Osteoblast (primary cell): ENCODE data around the gene OR56B4. TPM values are rescaled to one million over a fixed set of nuclear protein-coding genes. Genes with fewer than 3 reads are reported as not detected.

Source experiments
- DNase-seq: peaks from one replicate; pipeline ENCODE4 v3.0.0; 2011; ENCODE audit warnings: low spot score, mixed read lengths; ENCODE audit not compliant: insufficient read length; ENCODE audit errors: missing footprints
- H2AFZ ChIP-seq: 2 replicates; pipeline ENCODE4 v1.6.0; 2011; ENCODE audit warnings: mild to moderate bottlenecking, low read length
- H3K27ac ChIP-seq: 2 replicates; pipeline ENCODE4 v1.5.1; 2011; ENCODE audit warnings: mild to moderate bottlenecking, low read depth, low read length, moderate library complexity
- H3K27me3 ChIP-seq: 2 replicates; pipeline ENCODE4 v1.6.0; 2012; ENCODE audit warnings: mild to moderate bottlenecking, control low read depth, inconsistent platforms, low read length, moderate library complexity; ENCODE audit not compliant: insufficient read depth
- H3K36me3 ChIP-seq: 2 replicates; pipeline ENCODE4 v1.5.1; 2011; ENCODE audit warnings: mild to moderate bottlenecking, low read length, control low read depth, moderate library complexity; ENCODE audit not compliant: insufficient read depth
- H3K4me1 ChIP-seq: 2 replicates; pipeline ENCODE4 v1.5.1; 2011; ENCODE audit warnings: mild to moderate bottlenecking, low read length, control low read depth, moderate library complexity; ENCODE audit not compliant: insufficient read depth
- H3K4me2 ChIP-seq: 2 replicates; pipeline ENCODE4 v1.6.0; 2011; ENCODE audit warnings: mild to moderate bottlenecking, low read length; ENCODE audit not compliant: insufficient read depth
- H3K4me3 ChIP-seq: fragments of 200-600 bp; sonication (generic); 3 replicates; pipeline ENCODE4 v1.5.1; 2012; ENCODE audit warnings: mild to moderate bottlenecking, low read length, inconsistent platforms; ENCODE audit not compliant: insufficient read depth
- H3K79me2 ChIP-seq: 2 replicates; pipeline ENCODE4 v1.6.0; 2012; ENCODE audit warnings: mild to moderate bottlenecking, low read length, control low read depth, inconsistent platforms; ENCODE audit not compliant: insufficient read depth
- H3K9me3 ChIP-seq: 2 replicates; pipeline ENCODE4 v1.5.1; 2011; ENCODE audit warnings: low read depth, low read length, control low read depth
- H4K20me1 ChIP-seq: 2 replicates; pipeline ENCODE4 v1.6.0; 2012; ENCODE audit warnings: mild to moderate bottlenecking, low read length, control low read depth; ENCODE audit not compliant: insufficient read depth
- total RNA-seq: library from RNA; depleted of rRNA; stranded (reverse); fragments of >200 nt; gene quantifications from 2 replicates; pipeline ENCODE4 v1.2.3, GENCODE V29; 2012
- TF ChIP-seq, protein P1 (sequence below): IDR thresholded peaks from 2 replicates; pipeline ENCODE4 v1.5.1; 2011; ENCODE audit warnings: mild to moderate bottlenecking, low read depth, low read length, moderate library complexity; ENCODE audit errors: extremely low read depth

The OR56B4 gene
- total RNA-seq, 1 donor, result not detected

DNA sequence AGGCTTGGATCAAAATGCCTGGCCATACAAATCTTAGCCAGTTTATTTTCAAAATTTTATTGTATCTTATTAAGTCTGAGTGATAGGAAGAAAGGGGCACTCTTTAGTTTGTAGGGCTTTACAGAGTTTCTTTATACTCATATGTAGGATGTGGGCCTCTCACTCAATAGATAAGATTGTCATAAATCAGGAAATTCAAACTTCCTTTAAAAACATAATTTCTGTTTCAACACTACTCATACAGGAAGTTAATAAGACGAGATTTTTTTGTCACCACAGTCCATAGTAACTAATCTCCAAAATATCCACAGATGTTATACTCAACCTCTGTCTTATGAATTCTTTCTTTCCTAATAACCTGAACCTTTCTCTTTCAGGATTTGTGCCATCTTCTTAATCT lies 13.3 kb upstream of the OR56B4 start:
- DNase-seq, result no peak
- Histone ChIP-seq H3K27me3 (no peaks in the 10 kb centered on the region), H3K36me3 (no peaks in the 10 kb centered on the region), H3K79me2 (no peaks in the 10 kb centered on the region), H3K4me3 (no peak overlapping the region), H3K4me1 (no peaks in the 10 kb centered on the region), H3K9me3 (no peaks in the 10 kb centered on the region), H4K20me1 (no peaks in the 10 kb centered on the region), H3K27ac (no peak overlapping the region), H3K4me2 (no peak overlapping the region), H2AFZ (no peak overlapping the region)
- TF ChIP-seq, protein P1, sequence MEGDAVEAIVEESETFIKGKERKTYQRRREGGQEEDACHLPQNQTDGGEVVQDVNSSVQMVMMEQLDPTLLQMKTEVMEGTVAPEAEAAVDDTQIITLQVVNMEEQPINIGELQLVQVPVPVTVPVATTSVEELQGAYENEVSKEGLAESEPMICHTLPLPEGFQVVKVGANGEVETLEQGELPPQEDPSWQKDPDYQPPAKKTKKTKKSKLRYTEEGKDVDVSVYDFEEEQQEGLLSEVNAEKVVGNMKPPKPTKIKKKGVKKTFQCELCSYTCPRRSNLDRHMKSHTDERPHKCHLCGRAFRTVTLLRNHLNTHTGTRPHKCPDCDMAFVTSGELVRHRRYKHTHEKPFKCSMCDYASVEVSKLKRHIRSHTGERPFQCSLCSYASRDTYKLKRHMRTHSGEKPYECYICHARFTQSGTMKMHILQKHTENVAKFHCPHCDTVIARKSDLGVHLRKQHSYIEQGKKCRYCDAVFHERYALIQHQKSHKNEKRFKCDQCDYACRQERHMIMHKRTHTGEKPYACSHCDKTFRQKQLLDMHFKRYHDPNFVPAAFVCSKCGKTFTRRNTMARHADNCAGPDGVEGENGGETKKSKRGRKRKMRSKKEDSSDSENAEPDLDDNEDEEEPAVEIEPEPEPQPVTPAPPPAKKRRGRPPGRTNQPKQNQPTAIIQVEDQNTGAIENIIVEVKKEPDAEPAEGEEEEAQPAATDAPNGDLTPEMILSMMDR, result no peak

DNA sequence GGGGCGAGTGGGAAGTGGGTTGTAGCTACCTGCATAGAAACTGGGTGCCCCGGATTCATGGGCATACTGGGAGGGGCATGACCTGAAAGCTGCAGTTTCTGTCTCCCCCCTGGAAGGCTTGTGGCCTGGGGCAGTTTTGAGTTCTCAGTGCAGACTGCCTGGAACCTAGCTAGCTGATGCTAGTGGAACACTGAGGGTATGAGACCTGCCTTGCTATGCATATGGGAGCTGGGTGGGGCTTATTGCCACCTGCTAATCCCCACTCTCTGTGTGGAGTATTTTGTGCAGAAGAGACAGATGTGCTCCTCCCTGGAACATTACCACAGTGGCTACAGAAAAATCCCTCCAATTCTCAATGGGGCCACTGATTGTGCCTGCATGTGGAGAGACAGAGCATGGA lies 11.7 kb upstream of the OR56B4 start:
- DNase-seq, result no peak
- TF ChIP-seq, protein P1, result no peak

DNA sequence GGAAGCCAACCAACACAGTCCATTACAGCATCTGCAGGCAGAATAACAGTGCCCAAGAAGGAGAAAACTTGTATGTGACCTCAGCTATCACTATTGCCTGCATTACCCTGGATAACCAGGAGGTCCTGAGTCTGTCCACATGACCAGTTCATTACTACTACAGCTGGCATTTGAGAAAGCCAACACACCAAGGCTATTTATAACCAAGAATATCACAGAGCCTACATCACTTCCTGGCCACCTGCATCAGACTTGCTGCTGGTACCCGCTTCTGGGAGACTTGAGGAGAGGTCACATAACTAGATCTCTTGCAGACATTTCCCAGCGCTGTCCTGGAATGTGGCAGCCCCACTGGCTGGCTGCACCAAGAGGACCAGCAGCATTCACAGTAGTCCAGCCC lies 11.1 kb upstream of the OR56B4 start:
- DNase-seq, result no peak
- TF ChIP-seq, protein P1, result no peak

More for the DNA sequence above, 11.7 kb upstream of the OR56B4 start:
- Histone ChIP-seq H2AFZ (no peak overlapping the region), H3K4me3 (no peak overlapping the region), H3K9me3 (no peaks in the 10 kb centered on the region), H4K20me1 (no peaks in the 10 kb centered on the region), H3K27ac (no peak overlapping the region), H3K79me2 (no peaks in the 10 kb centered on the region), H3K27me3 (no peaks in the 10 kb centered on the region), H3K4me1 (no peaks in the 10 kb centered on the region), H3K4me2 (no peak overlapping the region), H3K36me3 (no peaks in the 10 kb centered on the region)

DNA sequence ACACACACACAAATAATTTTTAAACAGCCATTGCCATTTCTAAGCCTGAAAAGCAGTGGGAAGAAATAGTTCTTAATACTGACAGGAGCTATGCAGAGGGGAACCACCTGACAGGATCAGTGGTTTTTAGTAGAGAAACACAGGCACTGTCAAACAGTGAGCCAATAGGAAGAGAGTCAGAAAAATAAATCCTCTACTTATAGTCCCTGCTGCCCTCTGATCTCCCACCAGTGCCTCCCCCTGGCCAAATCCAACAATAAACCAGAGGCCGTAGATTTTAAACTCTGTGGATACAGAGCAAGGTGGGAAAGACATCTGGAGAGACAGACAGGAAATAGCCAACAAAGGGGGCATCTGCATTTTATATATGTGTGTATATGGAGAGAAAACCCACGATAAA lies 7.9 kb upstream of the OR56B4 start:
- H3K9me3 ChIP-seq, result no peaks in the 10 kb centered on the region
- H4K20me1 ChIP-seq, result no peaks in the 10 kb centered on the region
- no peak overlapping the region for H3K27ac ChIP-seq
- H3K4me1 ChIP-seq, result no peaks in the 10 kb centered on the region
- H3K36me3 ChIP-seq, result no peaks in the 10 kb centered on the region
- H3K4me2 ChIP-seq, result no peak overlapping the region
- H3K27me3 ChIP-seq, result no peaks in the 10 kb centered on the region
- no peaks in the 10 kb centered on the region for H3K79me2 ChIP-seq
- H2AFZ ChIP-seq, result no peak overlapping the region
- TF ChIP-seq, protein P1, result no peak
- H3K4me3 ChIP-seq, result no peak overlapping the region
- DNase-seq, result no peak

More for the DNA sequence above, 11.1 kb upstream of the OR56B4 start:
- Histone ChIP-seq H3K4me1 (no peaks in the 10 kb centered on the region), H3K27ac (no peak overlapping the region), H3K79me2 (no peaks in the 10 kb centered on the region), H3K4me3 (no peak overlapping the region), H3K9me3 (no peaks in the 10 kb centered on the region), H3K27me3 (no peaks in the 10 kb centered on the region), H3K36me3 (no peaks in the 10 kb centered on the region), H3K4me2 (no peak overlapping the region), H2AFZ (no peak overlapping the region), H4K20me1 (no peaks in the 10 kb centered on the region)
